Skin of body (tissue), 3 donors: ENCODE results near the gene GNAT2. TPM values are rescaled to one million over a fixed set of nuclear protein-coding genes. Genes with fewer than 3 reads are reported as not detected.

Experiments
- DNase-seq: peaks from one replicate; lab custom pipeline; 2025; lab: John Stamatoyannopoulos, UW
- small RNA-seq: library from RNA; depleted of rRNA; stranded (forward); fragments of <200 nt; gene quantifications from one replicate; pipeline ENCODE3, GENCODE V24; 2014; ENCODE audit warnings: low replicate concordance
- total RNA-seq: library from RNA; depleted of rRNA; stranded (reverse); fragments of >200 nt; gene quantifications from one replicate; pipeline ENCODE4 v1.2.3, GENCODE V29; 2014

Gene GNAT2
- total RNA-seq, 1 donor from 2014 or later: not detected

- no peak for DNase-seq
Observed at GRCh38 chr1:109564194-109564878, 55.1 kb downstream of the GNAT2 start.

- DNase-seq: no peak
Observed at GRCh38 chr1:109559995-109560394, 59.4 kb downstream of the GNAT2 start.

GRCh38 chr1:109557520-109557919 is 61.9 kb downstream of the GNAT2 start:
- DNase-seq: no peak

- no peak for DNase-seq
Observed at GRCh38 chr1:109556563-109556962, 62.9 kb downstream of the GNAT2 start.

Small RNA genes lying within 50 kb of the gene (small RNA-seq; reads per million reads assigned to genes)
- not detected for gene RNU6V

Other genes starting within 250 kb of the GNAT2 start
- 30.9 TPM for gene SORT1, start 221.7 kb downstream of the GNAT2 start, total RNA-seq
- gene PSMA5, start 193.2 kb downstream of the GNAT2 start, total RNA-seq: 24.6 TPM
- 5.7 TPM for gene SYPL2, start 153.1 kb downstream of the GNAT2 start, total RNA-seq
- gene ATXN7L2, start 135.7 kb downstream of the GNAT2 start, total RNA-seq: 2.6 TPM
- 4.1 TPM for gene CYB561D1, start 125.5 kb downstream of the GNAT2 start, total RNA-seq
- gene AMIGO1, start 109.9 kb downstream of the GNAT2 start, total RNA-seq: 3.5 TPM
- under 0.01 TPM for gene GPR61, start 79.7 kb downstream of the GNAT2 start, total RNA-seq
- gene GNAI3, start 71.0 kb downstream of the GNAT2 start, total RNA-seq: 11.8 TPM
- gene AMPD2, start 221 bp upstream of the GNAT2 start, total RNA-seq: 29.9 TPM
- 10.2 TPM for gene GSTM4, start 36.5 kb upstream of the GNAT2 start, total RNA-seq
- gene GSTM2, start 48.4 kb upstream of the GNAT2 start, total RNA-seq: 68.4 TPM
- gene GSTM1, start 68.2 kb upstream of the GNAT2 start, total RNA-seq: not detected
- 12.3 TPM for gene GSTM5, start 92.6 kb upstream of the GNAT2 start, total RNA-seq
- 40.7 TPM for gene GSTM3, start 121.4 kb upstream of the GNAT2 start, total RNA-seq
- not detected for gene EPS8L3, start 144.3 kb upstream of the GNAT2 start, total RNA-seq